ENCODE results near the gene LRCH3. TPM values are rescaled to one million over a fixed set of nuclear protein-coding genes. Genes with fewer than 3 reads are reported as not detected.

The LRCH3 gene
- total and polyA plus RNA-seq, 11 donors, result 11.1 to 40.3 (median 24.0) TPM

DNA sequence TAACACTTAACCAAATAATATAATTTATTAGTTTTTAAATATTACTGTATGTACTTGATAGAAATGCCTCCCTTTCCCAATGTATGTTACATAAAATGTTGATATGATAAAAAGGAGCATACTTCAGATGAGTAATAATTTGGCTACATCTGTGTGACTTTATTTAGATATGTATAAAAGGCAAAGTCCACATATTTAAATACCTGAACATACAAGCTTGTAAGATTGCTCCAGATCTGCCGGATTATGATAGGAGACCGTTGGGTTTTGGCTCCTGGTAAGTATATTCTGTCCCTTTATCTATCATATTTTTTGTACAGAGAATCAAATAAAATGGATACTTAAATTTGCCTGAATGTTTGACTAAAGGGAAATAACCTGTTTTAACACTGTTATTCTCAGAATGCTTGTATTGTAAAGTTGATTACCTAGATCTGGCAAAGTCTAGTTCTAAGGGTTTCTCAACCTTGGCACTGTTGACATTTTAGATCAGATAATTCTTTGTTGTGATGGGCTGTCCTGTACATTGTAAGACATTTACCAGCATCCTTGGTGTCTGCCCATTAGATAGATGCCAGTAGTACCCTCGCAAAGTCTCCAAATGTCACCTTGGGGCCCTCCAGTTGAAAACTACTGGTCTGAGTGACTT, 38.5 kb downstream of the LRCH3 start:
- TF ChIP-seq CTCF (IDR thresholded peaks at IDR 0.05) (no peak), POLR2A (IDR thresholded peaks at IDR 0.05) (no peak)
- 92 to 99% (median 97%) methylated on average over 3 of the region's 3 CpGs for whole genome bisulfite sequencing, 4 donors
- ATAC-seq (no peak), DNase-seq (no peak)
- Histone ChIP-seq H3K4me3 (no peak overlapping the region), H3K27ac (no peak overlapping the region), H3K9me3 (no peaks in the 10 kb centered on the region), H3K36me3 (peaks cover 0 to 95% (median 87%) of the 10 kb centered on the region in 9 donors), H3K27me3 (no peaks in the 10 kb centered on the region), H3K4me1 (peaks cover 0 to 3% (median 0%) of the 10 kb centered on the region in 12 donors)
- intact Hi-C loops (cut with DNase I), result no loop called here

DNA sequence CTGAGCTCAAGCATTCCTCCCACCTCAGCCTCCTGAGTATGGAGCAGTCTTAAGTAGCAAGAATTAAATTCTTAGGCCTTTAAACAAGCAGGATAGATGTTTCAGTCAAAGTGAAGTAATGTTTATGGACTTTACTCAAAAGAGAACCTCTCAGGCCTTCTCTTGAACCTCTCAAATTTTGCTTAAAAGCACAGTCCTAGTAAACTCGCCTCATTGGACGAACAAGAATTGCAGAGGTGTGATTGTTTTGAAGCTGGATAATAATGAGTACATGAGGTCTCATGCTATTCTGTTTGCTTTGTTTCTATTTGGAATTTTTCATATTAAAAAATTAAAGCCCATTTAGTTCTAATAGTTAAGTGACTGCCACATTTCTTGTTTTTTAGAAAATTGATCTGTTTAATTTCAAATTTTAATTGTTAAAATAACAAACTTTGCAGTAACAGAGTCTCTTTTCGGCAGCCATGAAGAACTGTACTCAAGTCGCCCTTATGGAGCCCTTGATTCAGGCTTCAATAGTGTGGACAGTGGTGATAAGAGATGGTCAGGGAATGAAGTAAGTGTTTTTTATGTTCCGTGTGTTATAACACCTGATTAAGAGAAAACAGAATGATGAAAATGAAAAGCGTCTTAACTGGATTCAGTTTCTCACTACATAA, 39.4 kb downstream of the LRCH3 start:
- Histone ChIP-seq H3K36me3 (peaks cover 0 to 97% (median 90%) of the 10 kb centered on the region in 9 donors), H3K27ac (no peak overlapping the region), H3K27me3 (no peaks in the 10 kb centered on the region), H3K4me3 (no peak overlapping the region), H3K9me3 (no peaks in the 10 kb centered on the region), H3K4me1 (no peaks in the 10 kb centered on the region)
- no peak for TF ChIP-seq POLR2A (IDR thresholded peaks at IDR 0.05)
- no peak for TF ChIP-seq CTCF (IDR thresholded peaks at IDR 0.05)
- DNase-seq (no peak), ATAC-seq (no peak)
- WGBS, 4 donors, result 64 to 82% (median 69%) methylated on average over 6 of the region's 6 CpGs
- intact Hi-C loops (cut with DNase I), result no loop called here

- 90 to 96% (median 94%) methylated on average over 8 of the region's 8 CpGs for WGBS, 4 donors
- H3K27ac ChIP-seq, result no peak overlapping the region
- H3K4me3 ChIP-seq, result no peak overlapping the region
- peaks cover 0 to 100% (median 95%) of the 10 kb centered on the region in 9 donors for H3K36me3 ChIP-seq
- no peaks in the 10 kb centered on the region for H3K4me1 ChIP-seq
- TF ChIP-seq CTCF (IDR thresholded peaks at IDR 0.05) (no peak), POLR2A (IDR thresholded peaks at IDR 0.05) (no peak)
- no peaks in the 10 kb centered on the region for H3K27me3 ChIP-seq
- H3K9me3 ChIP-seq, result no peaks in the 10 kb centered on the region
- DNase-seq (no peak), ATAC-seq (no peak)
- intact Hi-C loops (cut with DNase I), result no loop called here
Measured at GRCh38 chr3:197830967-197831313, 39.9 kb downstream of the LRCH3 start.

GRCh38 chr3:197833930-197834715, 43.1 kb downstream of the LRCH3 start:
- no peak overlapping the region for H3K4me3 ChIP-seq
- peaks cover 0 to 100% (median 95%) of the 10 kb centered on the region in 9 donors for H3K36me3 ChIP-seq
- H3K27me3 ChIP-seq, result no peaks in the 10 kb centered on the region
- no peaks in the 10 kb centered on the region for H3K9me3 ChIP-seq
- H3K4me1 ChIP-seq, result no peaks in the 10 kb centered on the region
- TF ChIP-seq CTCF (IDR thresholded peaks at IDR 0.05) (no peak), POLR2A (IDR thresholded peaks at IDR 0.05) (no peak)
- no peak overlapping the region for H3K27ac ChIP-seq
- intact Hi-C loops (cut with DNase I), result no loop called here
- WGBS, 4 donors, result 92 to 93% (median 92%) methylated on average over 8 of the region's 8 CpGs
- no peak for DNase-seq
- ATAC-seq, result no peak

All from heart left ventricle (tissue), 16 donors.